22Rv1 (cell line): ENCODE results near the gene HMGCR.

Experiments
- H3K27ac ChIP-seq: fragments of 450-650 bp; 2 replicates; pipeline ENCODE4 v1.5.1; 2017
- ZFX ChIP-seq: fragments of 450-650 bp; IDR thresholded peaks from 2 replicates; pipeline ENCODE4 v1.6.1; 2017; ENCODE audit warnings: antibody characterized with exemption, borderline replicate concordance
- TF ChIP-seq, protein P1 (sequence below): fragments of 450-650 bp; IDR thresholded peaks from 2 replicates; pipeline ENCODE4 v1.5.1; 2017; ENCODE audit warnings: mild to moderate bottlenecking

The HMGCR gene

DNA sequence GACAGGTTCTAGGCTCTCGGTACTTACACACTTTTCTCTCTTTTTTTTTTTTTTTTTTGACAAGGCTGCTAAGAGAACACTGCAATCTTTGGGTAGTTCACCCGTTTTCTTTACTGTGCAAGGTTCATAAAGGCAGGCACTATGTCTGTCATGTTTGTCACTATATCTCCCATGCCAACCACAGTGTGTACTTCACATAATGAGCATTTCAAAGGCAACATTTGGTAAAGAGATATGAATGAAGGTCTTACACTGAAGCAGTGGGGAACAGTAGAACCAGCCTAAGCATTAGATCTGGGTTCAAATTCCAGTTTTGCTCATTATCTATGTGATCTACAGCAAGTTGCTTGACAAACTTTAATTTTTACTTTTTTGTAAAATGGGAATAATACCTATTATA, 1.5 kb upstream of the HMGCR start:
- TF ChIP-seq, protein P1, sequence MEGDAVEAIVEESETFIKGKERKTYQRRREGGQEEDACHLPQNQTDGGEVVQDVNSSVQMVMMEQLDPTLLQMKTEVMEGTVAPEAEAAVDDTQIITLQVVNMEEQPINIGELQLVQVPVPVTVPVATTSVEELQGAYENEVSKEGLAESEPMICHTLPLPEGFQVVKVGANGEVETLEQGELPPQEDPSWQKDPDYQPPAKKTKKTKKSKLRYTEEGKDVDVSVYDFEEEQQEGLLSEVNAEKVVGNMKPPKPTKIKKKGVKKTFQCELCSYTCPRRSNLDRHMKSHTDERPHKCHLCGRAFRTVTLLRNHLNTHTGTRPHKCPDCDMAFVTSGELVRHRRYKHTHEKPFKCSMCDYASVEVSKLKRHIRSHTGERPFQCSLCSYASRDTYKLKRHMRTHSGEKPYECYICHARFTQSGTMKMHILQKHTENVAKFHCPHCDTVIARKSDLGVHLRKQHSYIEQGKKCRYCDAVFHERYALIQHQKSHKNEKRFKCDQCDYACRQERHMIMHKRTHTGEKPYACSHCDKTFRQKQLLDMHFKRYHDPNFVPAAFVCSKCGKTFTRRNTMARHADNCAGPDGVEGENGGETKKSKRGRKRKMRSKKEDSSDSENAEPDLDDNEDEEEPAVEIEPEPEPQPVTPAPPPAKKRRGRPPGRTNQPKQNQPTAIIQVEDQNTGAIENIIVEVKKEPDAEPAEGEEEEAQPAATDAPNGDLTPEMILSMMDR: no peak
- no peak for TF ChIP-seq ZFX
- H3K27ac ChIP-seq: peak overlapping the region; percentile 97

DNA sequence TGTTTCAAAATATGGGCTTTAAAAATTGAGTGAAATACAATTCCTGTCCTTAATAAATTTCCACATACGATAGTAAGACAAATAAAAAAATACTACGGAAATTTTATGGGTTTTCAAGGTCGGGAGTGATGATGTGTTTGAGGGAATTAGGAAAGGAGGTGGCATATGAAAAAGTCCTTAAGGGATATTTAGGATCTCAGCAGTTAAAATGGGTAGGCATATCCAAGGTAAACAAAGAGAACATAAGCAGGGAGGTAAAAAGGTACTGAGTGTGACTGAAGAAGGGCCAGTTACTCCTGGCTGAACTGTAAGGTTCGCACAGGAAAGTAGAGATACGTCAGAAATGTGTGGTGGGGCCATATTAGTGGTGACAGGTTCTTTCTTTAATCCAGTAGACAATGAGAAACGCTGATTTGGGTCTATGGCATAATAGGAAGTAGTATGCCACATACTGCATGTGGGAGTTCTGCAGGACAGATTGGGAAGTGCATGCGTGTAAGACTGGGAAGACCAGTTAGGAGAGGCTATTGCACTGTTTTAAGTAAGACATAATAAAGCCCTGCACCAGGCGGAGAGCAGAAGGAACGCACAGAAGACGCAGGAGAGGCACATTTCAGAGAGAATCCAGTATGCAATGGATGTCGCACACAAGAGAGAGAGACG, 937 bp upstream of the HMGCR start:
- TF ChIP-seq, protein P1: peak; percentile 40
- no peak for TF ChIP-seq ZFX
- peak overlapping the region; percentile 97 for H3K27ac ChIP-seq

DNA sequence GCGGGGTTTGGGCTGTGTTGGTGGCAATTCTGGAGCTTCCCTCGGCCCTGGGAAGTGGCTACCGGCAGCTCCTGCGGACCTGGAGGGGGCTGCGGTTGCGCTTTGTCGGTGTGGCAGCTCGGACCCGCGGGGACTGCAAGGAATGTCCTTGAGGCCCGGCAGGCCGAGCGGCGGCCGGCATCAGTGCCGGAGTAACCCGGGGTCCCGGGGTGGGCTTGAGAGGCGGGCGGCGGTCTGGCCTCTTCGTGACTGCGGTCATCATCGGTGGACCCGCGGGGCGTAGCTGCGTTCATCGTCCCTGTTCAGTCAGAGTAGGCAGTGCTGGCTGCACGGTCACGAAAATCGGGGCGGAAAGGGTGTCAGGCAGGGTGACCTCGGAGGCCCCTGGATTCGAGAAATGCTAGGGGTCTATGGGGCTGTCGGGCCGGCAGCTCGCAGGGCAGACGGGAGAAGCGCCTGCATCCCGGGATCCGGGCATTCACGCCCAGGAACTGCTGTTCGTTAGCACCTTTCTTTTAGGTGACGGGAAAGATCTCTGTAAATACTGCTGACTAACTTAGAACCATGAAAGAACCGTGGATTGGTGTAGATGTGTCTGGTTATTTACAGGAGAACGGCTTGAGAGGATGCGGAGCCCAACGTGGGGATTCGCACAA, 474 bp downstream of the HMGCR start:
- peak overlapping the region; percentile 97 for H3K27ac ChIP-seq
- TF ChIP-seq, protein P1: no peak
- no peak for TF ChIP-seq ZFX

DNA sequence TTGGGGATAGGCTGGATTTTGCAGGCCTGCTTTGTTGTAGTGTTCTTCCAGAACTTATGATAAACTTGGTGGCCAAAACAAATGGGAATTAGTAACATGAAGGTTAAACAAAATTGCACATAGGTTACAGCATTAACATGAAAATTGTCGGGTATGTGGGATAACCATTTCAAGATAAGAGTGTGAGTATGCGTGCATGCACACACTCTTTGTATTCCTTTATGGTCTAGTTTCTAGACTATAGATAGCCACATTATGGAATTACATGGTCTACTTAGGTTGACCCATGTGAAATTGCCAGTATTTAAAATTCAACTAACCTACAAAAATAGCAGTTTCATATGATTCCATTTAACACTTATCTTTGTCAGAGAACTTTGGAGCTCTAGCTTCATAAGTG, 1.4 kb downstream of the HMGCR start:
- TF ChIP-seq, protein P1: no peak
- no peak for TF ChIP-seq ZFX
- no peak overlapping the region for H3K27ac ChIP-seq

DNA sequence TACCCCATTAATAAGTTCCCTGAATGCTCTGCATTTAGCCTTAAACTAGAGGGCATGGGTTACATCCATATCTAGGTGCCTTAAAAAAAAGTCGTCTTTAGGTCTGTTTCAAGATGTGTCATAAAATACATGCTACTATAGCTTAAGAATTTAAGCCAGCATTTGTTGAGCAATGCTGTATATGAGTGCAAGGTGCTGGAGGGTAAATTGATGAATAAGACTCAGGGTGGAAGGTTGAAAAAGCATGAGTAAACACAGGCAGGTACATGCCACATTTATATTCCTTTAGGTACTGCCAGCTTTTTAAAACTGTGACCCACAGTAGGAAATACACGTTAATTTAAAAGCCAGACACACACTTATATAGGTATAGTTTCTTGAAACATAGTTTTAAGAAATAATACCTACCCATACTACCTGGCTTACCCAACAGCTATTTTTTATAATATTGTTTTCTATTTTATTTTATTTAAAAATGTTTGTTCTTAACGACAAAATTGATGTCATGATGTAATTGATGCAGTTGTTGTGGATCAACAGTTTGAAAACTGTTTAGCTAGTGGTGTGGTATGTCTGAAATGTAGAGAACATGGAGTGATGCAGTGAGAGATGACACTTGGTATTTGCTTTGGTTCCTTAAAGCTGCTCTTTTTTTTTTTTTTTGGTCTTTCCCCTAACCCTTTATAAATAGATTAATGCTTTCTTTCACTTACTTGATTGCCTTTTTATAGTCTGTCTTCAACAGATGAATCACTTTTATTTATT, 3.9 kb downstream of the HMGCR start:
- 0 out of 2 replicates have a peak overlapping the region, but pooled peaks have one; percentile 3 for H3K27ac ChIP-seq

DNA sequence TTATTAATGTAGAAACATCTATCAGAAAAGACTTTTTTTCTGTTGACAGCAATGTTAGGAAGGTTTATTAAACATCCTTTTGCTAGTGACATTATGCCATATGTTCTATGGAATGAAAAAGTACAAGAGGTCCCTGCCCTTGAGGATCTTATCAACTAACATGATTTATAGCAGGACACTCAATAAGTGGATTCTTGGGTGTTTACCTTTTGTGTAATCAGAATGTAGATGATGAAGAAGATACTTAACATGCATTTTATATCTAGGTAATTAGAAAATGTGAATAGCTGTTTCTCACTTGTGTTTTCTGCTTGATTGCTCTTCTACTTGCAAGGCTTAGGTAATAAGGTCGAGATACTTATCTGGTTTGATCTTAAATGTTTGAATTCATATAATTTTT, 4.9 kb downstream of the HMGCR start:
- TF ChIP-seq, protein P1: no peak
- TF ChIP-seq ZFX: no peak
- 0 out of 2 replicates have a peak overlapping the region, but pooled peaks have one; percentile 3 for H3K27ac ChIP-seq

More for the DNA sequence above, 3.9 kb downstream of the HMGCR start:
- TF ChIP-seq, protein P1: no peak
- no peak for TF ChIP-seq ZFX

DNA sequence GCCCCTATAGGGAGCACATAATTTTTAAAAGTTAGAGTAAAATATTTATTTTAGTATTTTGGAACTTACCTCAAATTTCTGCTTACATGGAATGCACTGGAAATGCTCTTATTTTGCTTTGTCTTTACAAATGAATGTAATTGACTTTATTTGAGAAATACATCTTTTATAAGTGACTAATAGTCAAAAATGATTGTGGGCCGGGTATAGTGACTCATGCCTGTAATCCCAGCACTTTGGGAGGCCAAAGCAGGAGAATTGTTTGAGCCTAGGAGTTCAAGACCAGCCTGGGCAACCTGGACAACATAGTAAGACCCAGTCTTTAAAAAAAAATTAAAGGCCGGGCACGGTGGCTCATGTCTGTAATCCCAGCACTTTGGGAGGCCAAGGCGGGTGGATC, 5.8 kb downstream of the HMGCR start:
- no peak for TF ChIP-seq ZFX
- TF ChIP-seq, protein P1: no peak
- H3K27ac ChIP-seq: no peak overlapping the region
